GM19023 (cell line): ENCODE measurements around the gene PHC3.
"Not testable (repeated sequence)": the region's sequence is repeated elsewhere in the genome, so short reads cannot be mapped to it uniquely, and the experiment has no call there.

ENCODE experiments used
- ATAC-seq: cut with Tn5 transposase; IDR thresholded peaks from one replicate; pipeline ENCODE4 v1.9.1; 2021; ENCODE audit warnings: mild to moderate bottlenecking, moderate library complexity; ENCODE audit not compliant: unreplicated experiment

The PHC3 gene, protein sequence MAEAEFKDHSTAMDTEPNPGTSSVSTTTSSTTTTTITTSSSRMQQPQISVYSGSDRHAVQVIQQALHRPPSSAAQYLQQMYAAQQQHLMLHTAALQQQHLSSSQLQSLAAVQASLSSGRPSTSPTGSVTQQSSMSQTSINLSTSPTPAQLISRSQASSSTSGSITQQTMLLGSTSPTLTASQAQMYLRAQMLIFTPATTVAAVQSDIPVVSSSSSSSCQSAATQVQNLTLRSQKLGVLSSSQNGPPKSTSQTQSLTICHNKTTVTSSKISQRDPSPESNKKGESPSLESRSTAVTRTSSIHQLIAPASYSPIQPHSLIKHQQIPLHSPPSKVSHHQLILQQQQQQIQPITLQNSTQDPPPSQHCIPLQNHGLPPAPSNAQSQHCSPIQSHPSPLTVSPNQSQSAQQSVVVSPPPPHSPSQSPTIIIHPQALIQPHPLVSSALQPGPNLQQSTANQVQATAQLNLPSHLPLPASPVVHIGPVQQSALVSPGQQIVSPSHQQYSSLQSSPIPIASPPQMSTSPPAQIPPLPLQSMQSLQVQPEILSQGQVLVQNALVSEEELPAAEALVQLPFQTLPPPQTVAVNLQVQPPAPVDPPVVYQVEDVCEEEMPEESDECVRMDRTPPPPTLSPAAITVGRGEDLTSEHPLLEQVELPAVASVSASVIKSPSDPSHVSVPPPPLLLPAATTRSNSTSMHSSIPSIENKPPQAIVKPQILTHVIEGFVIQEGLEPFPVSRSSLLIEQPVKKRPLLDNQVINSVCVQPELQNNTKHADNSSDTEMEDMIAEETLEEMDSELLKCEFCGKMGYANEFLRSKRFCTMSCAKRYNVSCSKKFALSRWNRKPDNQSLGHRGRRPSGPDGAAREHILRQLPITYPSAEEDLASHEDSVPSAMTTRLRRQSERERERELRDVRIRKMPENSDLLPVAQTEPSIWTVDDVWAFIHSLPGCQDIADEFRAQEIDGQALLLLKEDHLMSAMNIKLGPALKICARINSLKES

GRCh38 chr3:170180908-170181885, at the start of gene PHC3:
TSS of gene PHC3 (minus strand) at chr3:170181733. CDS start at chr3:170181715, 18 bp downstream.
- peak; percentile 81 for ATAC-seq

- ATAC-seq, result no peak
Observed at GRCh38 chr3:170228093-170228766, 46.7 kb upstream of the PHC3 start.

DNA sequence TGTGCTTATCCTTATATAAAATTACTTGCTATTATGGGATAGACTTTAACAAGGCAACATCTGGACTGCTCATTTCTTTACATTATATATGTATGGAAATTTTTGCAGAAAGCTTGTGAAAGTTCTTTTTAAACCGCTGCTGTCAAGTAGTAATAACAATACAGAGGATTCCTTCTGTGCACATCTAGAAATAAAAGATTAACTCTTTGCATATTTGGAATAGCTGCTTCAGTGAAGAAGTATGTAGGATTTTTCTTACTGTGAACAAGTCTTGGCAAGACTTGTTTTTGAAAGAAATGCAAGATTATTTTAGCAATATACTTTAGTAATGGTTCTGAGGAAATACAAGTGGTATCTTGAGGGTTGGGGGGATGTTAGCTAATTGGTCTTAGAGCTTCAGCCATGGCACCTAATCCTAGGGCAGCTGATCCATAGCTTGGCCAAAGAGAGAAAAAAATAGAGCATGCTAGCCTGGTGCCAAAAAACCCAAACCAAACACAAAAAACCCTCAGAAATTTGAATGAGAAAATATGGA, 45.0 kb upstream of the PHC3 start:
- no peak for ATAC-seq

- ATAC-seq, result no peak
Observed at GRCh38 chr3:170225166-170225565, 43.6 kb upstream of the PHC3 start.

DNA sequence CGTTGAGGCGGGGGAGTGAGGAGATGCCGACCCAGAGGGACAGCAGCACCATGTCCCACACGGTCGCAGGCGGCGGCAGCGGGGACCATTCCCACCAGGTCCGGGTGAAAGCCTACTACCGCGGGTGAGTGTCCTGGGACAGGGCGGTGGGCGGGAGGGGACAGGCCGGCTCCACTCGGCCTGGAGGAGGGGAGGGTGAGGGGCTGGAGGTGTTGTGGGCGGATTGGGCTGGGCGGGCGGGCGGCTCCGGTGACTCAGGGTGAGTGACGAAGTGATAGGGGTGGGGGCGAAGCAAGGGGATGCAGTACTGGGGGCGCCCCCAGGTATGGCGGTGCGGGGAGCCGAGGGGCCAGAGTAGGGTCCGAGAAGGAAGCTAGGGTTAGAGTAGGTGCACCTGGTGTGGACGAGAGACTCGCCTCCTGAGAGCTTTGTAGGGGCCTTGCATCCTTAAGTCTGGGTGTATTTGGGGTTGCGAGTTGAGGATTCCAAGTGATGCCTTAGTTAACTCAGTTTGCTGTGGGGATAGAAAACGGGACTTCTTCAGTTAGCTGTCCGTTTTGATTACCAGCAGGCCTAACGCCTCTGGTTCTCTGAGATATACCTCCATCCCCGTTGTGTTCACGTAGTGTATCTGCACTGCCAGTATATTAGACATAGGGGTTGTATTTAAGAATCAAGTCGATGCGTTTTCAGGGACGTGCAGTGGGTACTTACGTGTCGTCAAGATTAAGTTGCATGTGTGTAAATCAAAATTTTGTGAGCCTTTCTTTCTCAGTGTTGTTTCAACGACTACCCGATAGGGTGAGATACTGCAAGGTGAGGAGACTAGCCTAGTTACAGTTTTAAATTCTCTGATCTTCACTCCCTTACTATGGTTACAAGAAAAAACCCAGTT, 41.4 kb upstream of the PHC3 start:
- ATAC-seq, result peak; percentile 35

DNA sequence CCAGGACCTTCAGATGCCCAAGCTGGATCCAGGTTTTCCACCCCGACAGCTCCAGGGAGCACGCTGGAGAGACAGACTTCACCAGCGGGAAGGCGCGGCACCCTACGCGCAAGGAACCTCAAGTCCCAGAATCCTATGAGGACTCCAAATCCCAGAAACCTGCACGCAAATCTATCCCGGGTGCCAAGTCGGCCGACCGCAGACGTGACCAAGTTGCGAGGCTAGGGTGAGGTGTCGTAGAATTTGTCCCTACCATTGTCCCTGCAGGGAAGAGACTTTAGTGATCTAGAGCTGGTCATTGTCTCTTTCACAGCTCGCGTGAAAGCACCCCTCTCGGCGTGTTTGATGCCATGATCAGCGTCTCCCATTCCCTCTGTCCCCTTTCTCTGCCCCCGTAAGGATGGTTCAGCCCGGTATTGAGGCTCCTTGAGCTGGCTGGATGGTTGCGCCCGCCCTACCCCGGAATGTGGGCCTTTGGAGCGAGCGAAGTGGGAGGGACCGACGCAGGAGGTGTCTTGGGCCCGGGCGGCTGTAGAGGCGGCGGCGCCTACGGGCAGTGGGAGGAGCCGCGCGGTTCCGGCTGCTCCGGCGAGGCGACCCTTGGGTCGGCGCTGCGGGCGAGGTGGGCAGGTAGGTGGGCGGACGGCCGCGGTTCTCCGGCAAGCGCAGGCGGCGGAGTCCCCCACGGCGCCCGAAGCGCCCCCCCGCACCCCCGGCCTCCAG, 40.6 kb upstream of the PHC3 start, which contains the start of gene PRKCI:
Gene PRKCI (plus strand): TSS at position 501 of the 723 bp plus-strand sequence. CDS start 246 bp downstream, outside the sequence.
- peak; percentile 98 for ATAC-seq

GRCh38 chr3:170220871-170221270, 39.3 kb upstream of the PHC3 start:
- ATAC-seq, result no peak

DNA sequence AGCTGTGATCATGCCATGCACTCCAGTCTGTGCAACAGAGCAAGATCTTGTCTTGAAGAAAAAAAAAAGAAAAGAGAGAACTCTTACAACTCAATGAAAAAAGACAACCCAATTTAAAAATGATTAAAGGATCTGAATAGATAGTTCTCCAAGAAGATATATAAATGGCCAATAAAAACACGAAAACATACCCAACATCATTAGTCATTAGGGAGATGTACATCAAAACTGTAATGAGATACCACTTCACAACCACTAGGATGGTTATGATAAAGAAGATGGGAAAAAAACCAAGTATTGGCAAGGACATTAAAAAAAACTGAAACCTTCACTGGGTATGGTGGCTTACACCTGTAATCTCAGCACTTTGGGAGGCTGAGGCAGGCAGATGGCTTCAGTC, 38.3 kb upstream of the PHC3 start:
- ATAC-seq, result no peak

DNA sequence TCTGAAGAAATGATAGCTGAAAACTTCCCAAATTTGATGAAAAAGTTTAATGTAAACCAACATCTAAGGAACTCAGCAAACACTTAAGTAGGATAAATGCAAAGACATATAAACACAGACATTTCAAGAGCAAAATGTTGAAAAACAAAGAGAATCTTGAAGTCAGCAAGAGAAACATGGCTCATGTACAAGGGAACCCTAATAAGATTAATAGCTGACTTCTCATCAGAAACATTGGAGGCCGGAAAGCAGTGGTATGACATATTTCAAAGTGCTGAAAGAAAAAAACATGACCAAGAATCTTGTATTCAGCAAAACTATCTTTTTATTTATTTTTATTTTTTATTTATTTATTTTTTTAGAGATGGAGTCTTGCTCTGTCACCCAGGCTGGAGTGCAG, 30.1 kb upstream of the PHC3 start:
- no peak for ATAC-seq

GRCh38 chr3:170207717-170208116, 26.2 kb upstream of the PHC3 start:
- ATAC-seq, result no peak

DNA sequence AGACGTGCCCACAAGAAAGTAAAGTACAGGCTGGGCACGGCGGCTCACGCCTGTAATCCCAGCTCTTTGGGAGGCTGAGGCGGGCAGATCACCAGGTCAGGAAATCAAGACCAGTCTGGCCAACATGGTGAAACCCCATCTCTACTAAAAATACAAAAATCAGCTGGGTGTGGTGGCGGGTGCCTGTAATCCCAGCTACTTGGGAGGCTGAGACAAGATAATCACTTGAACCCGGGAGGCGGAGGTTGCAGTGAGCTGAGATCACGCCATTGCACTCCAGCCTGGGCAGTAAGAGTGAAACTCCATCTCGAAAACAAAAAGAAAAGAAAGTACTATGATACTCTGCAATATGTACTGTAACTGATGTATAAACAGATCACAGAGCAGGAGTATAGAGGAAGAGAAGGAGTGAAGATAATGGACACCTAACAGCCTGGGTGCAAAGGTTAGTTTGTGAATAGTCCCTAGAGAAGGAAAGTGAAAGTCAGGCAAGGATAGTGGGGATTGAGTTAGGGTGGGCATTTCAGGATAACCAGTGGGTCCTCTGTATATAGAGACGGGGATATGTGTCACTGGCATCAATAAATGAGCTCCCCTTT, 24.7 kb upstream of the PHC3 start:
- ATAC-seq, result not testable (repeated sequence)

- no peak for ATAC-seq
Observed at GRCh38 chr3:170205302-170205701, 23.8 kb upstream of the PHC3 start.

GRCh38 chr3:170204509-170204908, 23.0 kb upstream of the PHC3 start:
- no peak for ATAC-seq

GRCh38 chr3:170204023-170204472, 22.5 kb upstream of the PHC3 start:
- no peak for ATAC-seq

DNA sequence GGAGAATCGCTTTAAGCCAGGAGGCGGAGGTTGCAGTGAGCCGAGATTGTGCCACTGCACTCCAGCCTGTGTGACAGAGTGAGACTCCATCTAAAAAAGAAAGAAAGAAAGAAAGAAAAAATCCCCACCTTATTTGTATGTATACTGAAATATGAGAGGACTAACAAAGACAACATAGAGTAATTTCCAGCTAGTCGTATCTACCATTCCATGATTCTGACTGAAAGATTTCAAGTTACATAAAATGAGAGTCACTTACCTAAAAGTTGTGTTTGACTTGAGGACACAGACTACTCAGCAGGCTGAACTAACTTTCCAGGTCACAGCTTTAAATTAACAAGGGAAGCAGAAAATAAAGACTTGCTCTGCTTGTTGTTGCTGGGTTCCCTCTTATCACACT, 21.9 kb upstream of the PHC3 start:
- no peak for ATAC-seq

DNA sequence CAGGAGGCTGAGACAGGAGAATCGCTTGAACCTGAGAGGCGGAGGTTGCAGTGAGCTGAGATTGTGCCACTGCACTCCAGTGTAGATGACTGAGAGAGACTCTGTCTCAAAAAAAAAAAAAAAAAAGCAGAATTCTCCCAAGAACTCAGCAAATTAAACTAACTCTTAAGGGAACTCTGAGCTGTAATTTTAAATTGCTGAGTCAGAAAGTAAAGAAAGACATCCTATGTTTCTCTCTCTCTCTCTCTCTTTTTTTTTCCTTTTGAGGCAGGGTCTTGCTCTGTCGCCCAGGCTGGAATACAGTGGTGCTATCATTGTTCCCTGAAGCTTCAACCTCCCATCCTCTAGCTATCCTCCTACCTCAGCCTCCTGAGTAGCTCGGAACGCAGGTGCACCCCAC, 20.0 kb upstream of the PHC3 start:
- ATAC-seq, result no peak

GRCh38 chr3:170200987-170201386, 19.5 kb upstream of the PHC3 start:
- no peak for ATAC-seq
